ENCODE data around the gene FOLR2.

The FOLR2 gene

GRCh38 chr11:72267956-72268617 is 51.5 kb downstream of the FOLR2 start:
- H3K4me2 ChIP-seq = no peak overlapping the region
- no peaks in the 10 kb centered on the region for H4K20me1 ChIP-seq
- H3K9ac ChIP-seq = no peak overlapping the region
- TF ChIP-seq Cebpa-rat (IDR thresholded peaks at IDR 0.05) = no peak
- H3K4me1 ChIP-seq = peaks cover 24% of the 10 kb centered on the region
- H3K4me3 ChIP-seq = no peak overlapping the region
- no peak overlapping the region for H3K27ac ChIP-seq
- no peaks in the 10 kb centered on the region for H3K27me3 ChIP-seq
- H3K9me3 ChIP-seq = no peaks in the 10 kb centered on the region
- no peaks in the 10 kb centered on the region for H3K36me3 ChIP-seq

All from BLaER1 (cell line).